ENCODE results near the gene HEMGN.
"Not testable (repeated sequence)": the region's sequence is repeated elsewhere in the genome, so short reads cannot be mapped to it uniquely, and the experiment has no call there.

Gene HEMGN

GRCh38 chr9:97954550-97954989 is 16.6 kb upstream of the HEMGN start:
- H3K9me3 ChIP-seq = peaks cover 7% of the 10 kb centered on the region; the same call in 1 of the 2 replicates
- no peak overlapping the region for H3K9ac ChIP-seq
- no peak overlapping the region for H3K27ac ChIP-seq
- no peak overlapping the region for H3K4me2 ChIP-seq
- no peaks in the 10 kb centered on the region for H3K36me3 ChIP-seq
- H4K20me1 ChIP-seq = no peaks in the 10 kb centered on the region
- no peak for TF ChIP-seq Cebpa-rat (IDR thresholded peaks at IDR 0.05)
- no peaks in the 10 kb centered on the region for H3K27me3 ChIP-seq
- H3K4me3 ChIP-seq = no peak overlapping the region
- H3K4me1 ChIP-seq = no peaks in the 10 kb centered on the region

GRCh38 chr9:97950873-97951272 is 12.9 kb upstream of the HEMGN start:
- not testable (repeated sequence) for H3K4me3 ChIP-seq, H4K20me1 ChIP-seq, H3K36me3 ChIP-seq, H3K27me3 ChIP-seq, H3K27ac ChIP-seq, H3K4me2 ChIP-seq, H3K9ac ChIP-seq, H3K4me1 ChIP-seq, H3K9me3 ChIP-seq

- not testable (repeated sequence) for H3K9ac ChIP-seq, H3K9me3 ChIP-seq, H3K4me1 ChIP-seq, H3K36me3 ChIP-seq, H3K27ac ChIP-seq, H3K4me3 ChIP-seq, H4K20me1 ChIP-seq, H3K27me3 ChIP-seq, H3K4me2 ChIP-seq
Observed at GRCh38 chr9:97947094-97947493, 9.1 kb upstream of the HEMGN start.

- not testable (repeated sequence) for H3K9ac ChIP-seq, H4K20me1 ChIP-seq, H3K27me3 ChIP-seq, H3K36me3 ChIP-seq, H3K4me1 ChIP-seq, H3K4me3 ChIP-seq, H3K27ac ChIP-seq, H3K4me2 ChIP-seq, H3K9me3 ChIP-seq
Observed at GRCh38 chr9:97945470-97945869, 7.5 kb upstream of the HEMGN start.

GRCh38 chr9:97944612-97945011 is 6.6 kb upstream of the HEMGN start:
- Histone ChIP-seq H3K4me1 (no peaks in the 10 kb centered on the region), H4K20me1 (no peaks in the 10 kb centered on the region), H3K27ac (no peak overlapping the region), H3K9me3 (no peaks in the 10 kb centered on the region), H3K4me3 (no peak overlapping the region), H3K36me3 (no peaks in the 10 kb centered on the region), H3K4me2 (no peak overlapping the region), H3K27me3 (no peaks in the 10 kb centered on the region), H3K9ac (no peak overlapping the region)
- no peak for TF ChIP-seq Cebpa-rat (IDR thresholded peaks at IDR 0.05)

- H3K27me3 ChIP-seq = no peaks in the 10 kb centered on the region
- no peak overlapping the region for H3K27ac ChIP-seq
- H3K36me3 ChIP-seq = no peaks in the 10 kb centered on the region
- H3K4me1 ChIP-seq = peaks cover 3% of the 10 kb centered on the region
- no peaks in the 10 kb centered on the region for H4K20me1 ChIP-seq
- H3K4me3 ChIP-seq = no peak overlapping the region
- no peaks in the 10 kb centered on the region for H3K9me3 ChIP-seq
- no peak for TF ChIP-seq Cebpa-rat (IDR thresholded peaks at IDR 0.05)
- no peak overlapping the region for H3K9ac ChIP-seq
- no peak overlapping the region for H3K4me2 ChIP-seq
Observed at GRCh38 chr9:97943308-97943855, 5.4 kb upstream of the HEMGN start.

GRCh38 chr9:97941323-97941722 is 3.4 kb upstream of the HEMGN start:
- no peak for TF ChIP-seq Cebpa-rat (IDR thresholded peaks at IDR 0.05)

GRCh38 chr9:97940741-97941140 is 2.8 kb upstream of the HEMGN start:
- no peak overlapping the region for H3K4me2 ChIP-seq
- H3K27me3 ChIP-seq = no peaks in the 10 kb centered on the region
- TF ChIP-seq Cebpa-rat (IDR thresholded peaks at IDR 0.05) = no peak
- H3K9me3 ChIP-seq = no peaks in the 10 kb centered on the region
- H4K20me1 ChIP-seq = no peaks in the 10 kb centered on the region
- no peak overlapping the region for H3K27ac ChIP-seq
- no peak overlapping the region for H3K9ac ChIP-seq
- H3K36me3 ChIP-seq = no peaks in the 10 kb centered on the region
- H3K4me3 ChIP-seq = no peak overlapping the region
- H3K4me1 ChIP-seq = peaks cover 12% of the 10 kb centered on the region

More at GRCh38 chr9:97941323-97941722, 3.4 kb upstream of the HEMGN start:
- H3K9me3 ChIP-seq = no peaks in the 10 kb centered on the region
- H4K20me1 ChIP-seq = no peaks in the 10 kb centered on the region
- H3K4me1 ChIP-seq = peaks cover 12% of the 10 kb centered on the region
- no peak overlapping the region for H3K9ac ChIP-seq
- H3K27ac ChIP-seq = no peak overlapping the region
- H3K4me2 ChIP-seq = no peak overlapping the region
- no peak overlapping the region for H3K4me3 ChIP-seq
- no peaks in the 10 kb centered on the region for H3K27me3 ChIP-seq
- H3K36me3 ChIP-seq = no peaks in the 10 kb centered on the region

GRCh38 chr9:97940233-97940632 is 2.3 kb upstream of the HEMGN start:
- H3K9ac ChIP-seq = no peak overlapping the region
- no peak for TF ChIP-seq Cebpa-rat (IDR thresholded peaks at IDR 0.05)
- H3K4me1 ChIP-seq = peaks cover 12% of the 10 kb centered on the region
- H3K27ac ChIP-seq = no peak overlapping the region
- no peak overlapping the region for H3K4me2 ChIP-seq
- no peaks in the 10 kb centered on the region for H3K9me3 ChIP-seq
- H3K4me3 ChIP-seq = no peak overlapping the region
- no peaks in the 10 kb centered on the region for H3K36me3 ChIP-seq
- no peaks in the 10 kb centered on the region for H3K27me3 ChIP-seq
- H4K20me1 ChIP-seq = no peaks in the 10 kb centered on the region

- H3K9ac ChIP-seq = no peak overlapping the region
- no peaks in the 10 kb centered on the region for H4K20me1 ChIP-seq
- no peaks in the 10 kb centered on the region for H3K27me3 ChIP-seq
- peaks cover 12% of the 10 kb centered on the region for H3K4me1 ChIP-seq
- H3K9me3 ChIP-seq = no peaks in the 10 kb centered on the region
- H3K36me3 ChIP-seq = no peaks in the 10 kb centered on the region
- no peak for TF ChIP-seq Cebpa-rat (IDR thresholded peaks at IDR 0.05)
- no peak overlapping the region for H3K4me2 ChIP-seq
- H3K27ac ChIP-seq = no peak overlapping the region
- no peak overlapping the region for H3K4me3 ChIP-seq
Observed at GRCh38 chr9:97936998-97937397, 974 bp downstream of the HEMGN start.

- no peak overlapping the region for H3K4me2 ChIP-seq
- H3K27me3 ChIP-seq = no peaks in the 10 kb centered on the region
- no peak overlapping the region for H3K27ac ChIP-seq
- H3K36me3 ChIP-seq = no peaks in the 10 kb centered on the region
- H4K20me1 ChIP-seq = no peaks in the 10 kb centered on the region
- H3K9me3 ChIP-seq = no peaks in the 10 kb centered on the region
- peaks cover 27% of the 10 kb centered on the region for H3K4me1 ChIP-seq
- TF ChIP-seq Cebpa-rat (IDR thresholded peaks at IDR 0.05) = no peak
- H3K4me3 ChIP-seq = no peak overlapping the region
- no peak overlapping the region for H3K9ac ChIP-seq
Observed at GRCh38 chr9:97935276-97935675, 2.7 kb downstream of the HEMGN start.
